Aorta (tissue), 5 donors: ENCODE data around the gene PEX16. TPM values are rescaled to one million over a fixed set of nuclear protein-coding genes. Genes with fewer than 3 reads are reported as not detected.

Experiments
- ATAC-seq: fragments of 200-7000 bp; cut with Tn5 transposase; one replicate; pipeline ENCODE4 v1.9.1; 2022; ENCODE audit warnings: moderate library complexity; ENCODE audit not compliant: low FRiP score
- DNase-seq, 2 donors: peaks; one replicate each; pipeline ENCODE4 v3.0.0-alpha.2; 2020
- H3K27ac ChIP-seq, 2 donors: one replicate each; pipeline ENCODE4 v1.5.1; 2013; ENCODE audit warnings: low read length in 2 of 2, mild to moderate bottlenecking in 2 of 2, moderate library complexity in 2 of 2, control low read depth in 1 of 2, inconsistent platforms in 1 of 2, low read depth in 1 of 2
- H3K27me3 ChIP-seq, 2 donors: one replicate each; pipeline ENCODE4 v1.6.1; 2013; ENCODE audit warnings: control low read depth in 1 of 2, low read length in 1 of 2, mild to moderate bottlenecking in 1 of 2, moderate library complexity in 1 of 2; ENCODE audit not compliant: insufficient read depth in 2 of 2, control insufficient read depth in 1 of 2
- H3K36me3 ChIP-seq, 2 donors: one replicate each; pipeline ENCODE4 v1.6.1; 2013; ENCODE audit warnings: control low read depth in 1 of 2, low read length in 1 of 2, mild to moderate bottlenecking in 1 of 2; ENCODE audit not compliant: insufficient read depth in 2 of 2, control insufficient read depth in 1 of 2
- H3K4me1 ChIP-seq, 2 donors: one replicate each; pipeline ENCODE4 v1.6.1; 2013; ENCODE audit warnings: low read length in 2 of 2, control low read depth in 1 of 2, mild to moderate bottlenecking in 1 of 2, moderate library complexity in 1 of 2; ENCODE audit not compliant: insufficient read depth in 2 of 2, control insufficient read depth in 1 of 2
- H3K4me3 ChIP-seq, 2 donors: one replicate each; pipeline ENCODE4 v1.5.1; 2013; ENCODE audit warnings: low read length in 2 of 2, control low read depth in 1 of 2, mild to moderate bottlenecking in 1 of 2
- H3K9me3 ChIP-seq: one replicate; pipeline ENCODE4 v1.6.1; 2013; ENCODE audit warnings: mild to moderate bottlenecking, low read length; ENCODE audit not compliant: control insufficient read depth
- WGBS, 2 donors: extraction: QIAGEN DNeasy Blood & Tissue Kit; methylation state at CpG; one replicate each; pipeline ENCODE4 v1.1.7; 2013; 5-methylcytosine and 5-hydroxymethylcytosine counted together
- intact Hi-C, 2 donors: fragments of 100-400 bp; cut with DNase I; formaldehyde crosslinking; loops; one replicate each; pipeline versions ENCODE4 v1.14.2 to v1.15.0; 2022
- polyA plus RNA-seq, 2 donors: library from polyadenylated mRNA; stranded (reverse); fragments of 200-250 nt; gene quantifications; one replicate each; pipeline ENCODE4 v1.2.3, GENCODE V29; 2013
- total RNA-seq, 2 donors: library from RNA; stranded (reverse); fragmentation: NEBNext Ultra II Directional; extraction: Animal tissue kit (Norgen Biotek cat#: 25700); gene quantifications; one replicate each; pipeline ENCODE4 v1.2.1, GENCODE V29; 2021
- donor health status: healthy with polysubstance abuse.
- donor health status: Bipolar disorder and iron deficiency.
- donor health status: DM: no; HTN: no; CAD: no.
- donor health status: DM: no; HTN: no; CAD: no.
- donor health status: DM: yes; HTN: yes; CAD: no.

PEX16 gene
- total and polyA plus RNA-seq, 4 donors = 17.3 to 49.7 (median 24.1) TPM

- peaks cover 0 to 2% of the 10 kb centered on the region in 2 donors for H3K4me1 ChIP-seq
- H3K9me3 ChIP-seq = no peaks in the 10 kb centered on the region
- intact Hi-C loops = no loop called here
- 93 to 95% methylated on average over 10 of the region's 10 CpGs for WGBS, 2 donors
- no peak overlapping the region for H3K27ac ChIP-seq
- H3K27me3 ChIP-seq = no peaks in the 10 kb centered on the region
- no peak for ATAC-seq
- H3K4me3 ChIP-seq = no peak overlapping the region
- no peaks in the 10 kb centered on the region for H3K36me3 ChIP-seq
- no peak for DNase-seq
Observed at GRCh38 chr11:45887587-45887986, 30.1 kb downstream of the PEX16 start.

- ATAC-seq (no peak), DNase-seq (no peak)
- Histone ChIP-seq H3K27me3 (no peaks in the 10 kb centered on the region), H3K27ac (no peak overlapping the region), H3K9me3 (no peaks in the 10 kb centered on the region), H3K4me1 (peaks cover 0 to 2% of the 10 kb centered on the region in 2 donors), H3K36me3 (no peaks in the 10 kb centered on the region), H3K4me3 (no peak overlapping the region)
- 91 to 97% methylated on average over 4 of the region's 4 CpGs for WGBS, 2 donors
- intact Hi-C loops = no loop called here
Observed at GRCh38 chr11:45886816-45887520, 30.7 kb downstream of the PEX16 start.

- ATAC-seq = no peak
- H3K27me3 ChIP-seq = no peaks in the 10 kb centered on the region
- H3K4me3 ChIP-seq = peak overlapping the region in 1 of 2 donors; percentile 38
- intact Hi-C loops = no loop called here
- H3K36me3 ChIP-seq = no peaks in the 10 kb centered on the region
- H3K9me3 ChIP-seq = no peaks in the 10 kb centered on the region
- no peak for DNase-seq
- WGBS, 2 donors = 17 to 18% methylated on average over 38 to 43 of the region's 43 CpGs
- H3K4me1 ChIP-seq = peaks cover 0 to 2% of the 10 kb centered on the region in 2 donors
- H3K27ac ChIP-seq = no peak overlapping the region
Observed at GRCh38 chr11:45885921-45886721, 31.6 kb downstream of the PEX16 start.

GRCh38 chr11:45885274-45885920 is 32.3 kb downstream of the PEX16 start, which contains the start of gene MAPK8IP1:
MAPK8IP1 (plus strand) TSS chr11:45885651; CDS start chr11:45885821, 170 bp downstream.
- WGBS, 2 donors = 1 to 2% methylated on average over 45 to 73 of the region's 73 CpGs
- intact Hi-C loops = no loop called here
- DNase-seq = peak in 1 of 2 donors; percentile 88
- Histone ChIP-seq H3K9me3 (no peaks in the 10 kb centered on the region), H3K27me3 (no peaks in the 10 kb centered on the region), H3K4me3 (peak within 1 kb of the TSS; percentile 15 to 38), H3K4me1 (peaks cover 0 to 2% of the 10 kb centered on the region in 2 donors), H3K36me3 (no peaks in the 10 kb centered on the region), H3K27ac (no peak within 1 kb of the TSS)
- ATAC-seq = peak; percentile 73

GRCh38 chr11:45884596-45885185 is 33.0 kb downstream of the PEX16 start:
- ATAC-seq (no peak), DNase-seq (no peak)
- intact Hi-C loops = no loop called here
- Histone ChIP-seq H3K9me3 (no peaks in the 10 kb centered on the region), H3K27me3 (no peaks in the 10 kb centered on the region), H3K4me3 (no peak overlapping the region), H3K27ac (no peak overlapping the region), H3K4me1 (peaks cover 0 to 2% of the 10 kb centered on the region in 2 donors), H3K36me3 (no peaks in the 10 kb centered on the region)
- 84 to 85% methylated on average over 10 of the region's 10 CpGs for WGBS, 2 donors

- H3K9me3 ChIP-seq = no peaks in the 10 kb centered on the region
- no peaks in the 10 kb centered on the region for H3K27me3 ChIP-seq
- no peak for DNase-seq
- intact Hi-C loops = no loop called here
- H3K4me1 ChIP-seq = peaks cover 0 to 2% of the 10 kb centered on the region in 2 donors
- WGBS, 2 donors = 74 to 77% methylated on average over 6 of the region's 6 CpGs
- H3K4me3 ChIP-seq = no peak overlapping the region
- H3K27ac ChIP-seq = no peak overlapping the region
- peaks cover 0 to 7% of the 10 kb centered on the region in 2 donors for H3K36me3 ChIP-seq
- no peak for ATAC-seq
Observed at GRCh38 chr11:45881708-45882368, 35.8 kb downstream of the PEX16 start.

- no peaks in the 10 kb centered on the region for H3K27me3 ChIP-seq
- H3K4me3 ChIP-seq = no peak overlapping the region
- H3K4me1 ChIP-seq = peaks cover 0 to 2% of the 10 kb centered on the region in 2 donors
- peaks cover 0 to 7% of the 10 kb centered on the region in 2 donors for H3K36me3 ChIP-seq
- H3K27ac ChIP-seq = no peak overlapping the region
- ATAC-seq = no peak
- no peak for DNase-seq
- H3K9me3 ChIP-seq = no peaks in the 10 kb centered on the region
- intact Hi-C loops = no loop called here
- 79 to 83% methylated on average over 15 of the region's 15 CpGs for WGBS, 2 donors
Observed at GRCh38 chr11:45880772-45881570, 36.7 kb downstream of the PEX16 start.
